ENCODE results near the gene SMCO4. TPM values are rescaled to one million over a fixed set of nuclear protein-coding genes. Genes with fewer than 3 reads are reported as not detected.

SMCO4 gene
- total and polyA plus RNA-seq, 2 experiments from 2014 or later = 42.2 to 49.0 TPM

DNA sequence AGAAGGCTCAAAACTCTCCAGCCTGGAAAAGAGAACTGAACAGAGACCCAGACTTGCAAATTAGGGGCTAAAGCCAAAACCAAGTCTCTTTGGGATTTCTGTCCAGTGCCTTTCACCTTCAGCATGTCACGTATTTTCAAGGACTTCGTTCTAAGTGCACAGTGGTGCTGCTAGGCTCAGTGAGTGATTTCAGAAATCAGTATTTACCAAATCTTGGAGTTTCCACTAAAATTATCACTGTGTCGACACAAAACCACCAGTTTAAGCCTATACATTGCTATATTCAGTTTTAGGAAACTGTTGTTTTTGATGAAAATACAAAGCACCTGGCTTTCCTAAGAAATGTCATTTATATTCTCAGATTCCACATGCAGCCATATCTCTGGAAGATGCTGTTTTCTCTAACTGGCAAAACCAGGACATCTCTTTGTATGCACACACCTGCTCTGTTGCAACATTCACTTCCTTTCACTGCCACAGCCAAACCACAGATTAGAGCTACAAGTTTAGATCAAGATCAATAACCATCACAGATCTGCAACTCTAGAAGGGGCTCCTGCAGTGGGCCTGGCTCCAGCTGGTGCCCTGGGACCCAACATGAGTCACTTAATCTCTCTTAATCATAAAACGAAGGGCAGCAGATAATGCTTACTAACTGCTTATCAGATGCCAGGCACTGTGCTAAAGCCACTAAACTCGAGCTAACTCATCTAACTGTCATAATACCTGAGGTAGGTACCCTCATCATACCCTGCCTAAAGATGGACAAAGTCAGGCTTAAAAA lies 22.3 kb downstream of the SMCO4 start:
- H4K20me1 ChIP-seq (replicated peaks; ENCODE audit: insufficient read depth) = no peaks in the 10 kb centered on the region; the same call in 1 of the 2 replicates
- Mint-ChIP-seq H3K9me3 (no peaks in the 10 kb centered on the region), H3K36me3 (ENCODE audit: low read depth) (peaks cover 6% of the 10 kb centered on the region; the same call in 1 of the 3 replicates), H3K4me3 (no peak overlapping the region), H3K27me3 (ENCODE audit: insufficient read depth, low read depth, poor library complexity) (no peaks in the 10 kb centered on the region), H3K27ac (no peak overlapping the region), H3K4me1 (peaks cover 67% of the 10 kb centered on the region)
- H3K36me3 ChIP-seq (ENCODE audit: insufficient read depth) = no peaks in the 10 kb centered on the region
- no peaks in the 10 kb centered on the region for H3K9me2 ChIP-seq (ENCODE audit: insufficient read depth)
- peaks cover 68% of the 10 kb centered on the region for H3K79me2 ChIP-seq (replicated peaks; ENCODE audit: insufficient read depth)
- H2AFZ ChIP-seq = no peak overlapping the region
- DNase-seq (ENCODE audit: low spot score) (no peak), ATAC-seq (no peak)
- H3K27me3 ChIP-seq (ENCODE audit: insufficient read depth) = no peaks in the 10 kb centered on the region
- no peak overlapping the region for H3K4me3 ChIP-seq
- H3F3A ChIP-seq (replicated peaks; ENCODE audit: low read depth) = no peaks in the 10 kb centered on the region
- H3K4me1 ChIP-seq (ENCODE audit: insufficient read depth) = peaks cover 35% of the 10 kb centered on the region
- TF ChIP-seq, protein P1, sequence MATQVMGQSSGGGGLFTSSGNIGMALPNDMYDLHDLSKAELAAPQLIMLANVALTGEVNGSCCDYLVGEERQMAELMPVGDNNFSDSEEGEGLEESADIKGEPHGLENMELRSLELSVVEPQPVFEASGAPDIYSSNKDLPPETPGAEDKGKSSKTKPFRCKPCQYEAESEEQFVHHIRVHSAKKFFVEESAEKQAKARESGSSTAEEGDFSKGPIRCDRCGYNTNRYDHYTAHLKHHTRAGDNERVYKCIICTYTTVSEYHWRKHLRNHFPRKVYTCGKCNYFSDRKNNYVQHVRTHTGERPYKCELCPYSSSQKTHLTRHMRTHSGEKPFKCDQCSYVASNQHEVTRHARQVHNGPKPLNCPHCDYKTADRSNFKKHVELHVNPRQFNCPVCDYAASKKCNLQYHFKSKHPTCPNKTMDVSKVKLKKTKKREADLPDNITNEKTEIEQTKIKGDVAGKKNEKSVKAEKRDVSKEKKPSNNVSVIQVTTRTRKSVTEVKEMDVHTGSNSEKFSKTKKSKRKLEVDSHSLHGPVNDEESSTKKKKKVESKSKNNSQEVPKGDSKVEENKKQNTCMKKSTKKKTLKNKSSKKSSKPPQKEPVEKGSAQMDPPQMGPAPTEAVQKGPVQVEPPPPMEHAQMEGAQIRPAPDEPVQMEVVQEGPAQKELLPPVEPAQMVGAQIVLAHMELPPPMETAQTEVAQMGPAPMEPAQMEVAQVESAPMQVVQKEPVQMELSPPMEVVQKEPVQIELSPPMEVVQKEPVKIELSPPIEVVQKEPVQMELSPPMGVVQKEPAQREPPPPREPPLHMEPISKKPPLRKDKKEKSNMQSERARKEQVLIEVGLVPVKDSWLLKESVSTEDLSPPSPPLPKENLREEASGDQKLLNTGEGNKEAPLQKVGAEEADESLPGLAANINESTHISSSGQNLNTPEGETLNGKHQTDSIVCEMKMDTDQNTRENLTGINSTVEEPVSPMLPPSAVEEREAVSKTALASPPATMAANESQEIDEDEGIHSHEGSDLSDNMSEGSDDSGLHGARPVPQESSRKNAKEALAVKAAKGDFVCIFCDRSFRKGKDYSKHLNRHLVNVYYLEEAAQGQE (IDR thresholded peaks at IDR 0.05; ENCODE audit: unreplicated experiment) = no peak
- TF ChIP-seq STAT1 (IDR thresholded peaks at IDR 0.05; ENCODE audit: unreplicated experiment) (no peak), NANOG (IDR thresholded peaks at IDR 0.05; ENCODE audit: borderline replicate concordance) (no peak), EZH2 (IDR thresholded peaks at IDR 0.05; ENCODE audit: low read depth, unreplicated experiment) (no peak), JUNB (IDR thresholded peaks at IDR 0.05; ENCODE audit: unreplicated experiment) (no peak), EZH2phosphoT487 (IDR thresholded peaks at IDR 0.05; ENCODE audit: unreplicated experiment) (no peak), POLR2AphosphoS5 (IDR thresholded peaks at IDR 0.05; ENCODE audit: low read depth) (no peak), ZNF114 (CRISPR knock-in tag; IDR thresholded peaks at IDR 0.05) (no peak)
- TF ChIP-seq, protein P2, sequence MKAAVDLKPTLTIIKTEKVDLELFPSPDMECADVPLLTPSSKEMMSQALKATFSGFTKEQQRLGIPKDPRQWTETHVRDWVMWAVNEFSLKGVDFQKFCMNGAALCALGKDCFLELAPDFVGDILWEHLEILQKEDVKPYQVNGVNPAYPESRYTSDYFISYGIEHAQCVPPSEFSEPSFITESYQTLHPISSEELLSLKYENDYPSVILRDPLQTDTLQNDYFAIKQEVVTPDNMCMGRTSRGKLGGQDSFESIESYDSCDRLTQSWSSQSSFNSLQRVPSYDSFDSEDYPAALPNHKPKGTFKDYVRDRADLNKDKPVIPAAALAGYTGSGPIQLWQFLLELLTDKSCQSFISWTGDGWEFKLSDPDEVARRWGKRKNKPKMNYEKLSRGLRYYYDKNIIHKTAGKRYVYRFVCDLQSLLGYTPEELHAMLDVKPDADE (IDR thresholded peaks at IDR 0.05) = no peak
- TF ChIP-seq, protein P3, sequence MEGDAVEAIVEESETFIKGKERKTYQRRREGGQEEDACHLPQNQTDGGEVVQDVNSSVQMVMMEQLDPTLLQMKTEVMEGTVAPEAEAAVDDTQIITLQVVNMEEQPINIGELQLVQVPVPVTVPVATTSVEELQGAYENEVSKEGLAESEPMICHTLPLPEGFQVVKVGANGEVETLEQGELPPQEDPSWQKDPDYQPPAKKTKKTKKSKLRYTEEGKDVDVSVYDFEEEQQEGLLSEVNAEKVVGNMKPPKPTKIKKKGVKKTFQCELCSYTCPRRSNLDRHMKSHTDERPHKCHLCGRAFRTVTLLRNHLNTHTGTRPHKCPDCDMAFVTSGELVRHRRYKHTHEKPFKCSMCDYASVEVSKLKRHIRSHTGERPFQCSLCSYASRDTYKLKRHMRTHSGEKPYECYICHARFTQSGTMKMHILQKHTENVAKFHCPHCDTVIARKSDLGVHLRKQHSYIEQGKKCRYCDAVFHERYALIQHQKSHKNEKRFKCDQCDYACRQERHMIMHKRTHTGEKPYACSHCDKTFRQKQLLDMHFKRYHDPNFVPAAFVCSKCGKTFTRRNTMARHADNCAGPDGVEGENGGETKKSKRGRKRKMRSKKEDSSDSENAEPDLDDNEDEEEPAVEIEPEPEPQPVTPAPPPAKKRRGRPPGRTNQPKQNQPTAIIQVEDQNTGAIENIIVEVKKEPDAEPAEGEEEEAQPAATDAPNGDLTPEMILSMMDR (conservative IDR thresholded peaks at IDR 0.05; ENCODE audit: low read depth in 2 of 2) = no peak
- H3K4me2 ChIP-seq = no peak overlapping the region
- no peak overlapping the region for H3K27ac ChIP-seq (ENCODE audit: low read depth)

All from GM23338 (cell line).